Measurements from ENCODE around the gene TCHP.

DNA sequence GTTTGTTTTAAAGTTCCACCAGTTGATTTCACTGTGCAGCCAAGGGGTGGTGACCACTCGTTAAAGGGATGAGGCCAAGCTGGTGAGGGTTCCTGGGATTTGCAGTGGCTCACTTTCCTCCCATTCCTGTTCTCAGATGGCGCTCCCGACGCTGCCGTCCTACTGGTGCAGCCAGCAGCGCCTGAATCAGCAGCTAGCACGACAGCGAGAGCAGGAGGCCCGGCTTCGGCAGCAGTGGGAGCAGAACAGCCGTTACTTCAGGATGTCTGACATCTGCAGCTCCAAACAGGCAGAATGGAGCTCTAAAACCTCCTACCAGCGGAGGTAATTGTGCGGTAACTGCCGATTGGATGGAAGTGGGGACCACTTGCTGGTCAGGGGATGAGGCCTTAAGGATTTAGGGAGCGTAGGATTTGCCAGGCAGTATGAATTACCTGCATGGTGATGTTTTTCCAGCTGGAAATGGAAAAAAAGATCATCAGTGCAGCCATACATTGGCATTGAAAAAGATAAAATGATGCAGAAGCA is 2.9 kb downstream of the TCHP start:
- TF ChIP-seq, protein P1, sequence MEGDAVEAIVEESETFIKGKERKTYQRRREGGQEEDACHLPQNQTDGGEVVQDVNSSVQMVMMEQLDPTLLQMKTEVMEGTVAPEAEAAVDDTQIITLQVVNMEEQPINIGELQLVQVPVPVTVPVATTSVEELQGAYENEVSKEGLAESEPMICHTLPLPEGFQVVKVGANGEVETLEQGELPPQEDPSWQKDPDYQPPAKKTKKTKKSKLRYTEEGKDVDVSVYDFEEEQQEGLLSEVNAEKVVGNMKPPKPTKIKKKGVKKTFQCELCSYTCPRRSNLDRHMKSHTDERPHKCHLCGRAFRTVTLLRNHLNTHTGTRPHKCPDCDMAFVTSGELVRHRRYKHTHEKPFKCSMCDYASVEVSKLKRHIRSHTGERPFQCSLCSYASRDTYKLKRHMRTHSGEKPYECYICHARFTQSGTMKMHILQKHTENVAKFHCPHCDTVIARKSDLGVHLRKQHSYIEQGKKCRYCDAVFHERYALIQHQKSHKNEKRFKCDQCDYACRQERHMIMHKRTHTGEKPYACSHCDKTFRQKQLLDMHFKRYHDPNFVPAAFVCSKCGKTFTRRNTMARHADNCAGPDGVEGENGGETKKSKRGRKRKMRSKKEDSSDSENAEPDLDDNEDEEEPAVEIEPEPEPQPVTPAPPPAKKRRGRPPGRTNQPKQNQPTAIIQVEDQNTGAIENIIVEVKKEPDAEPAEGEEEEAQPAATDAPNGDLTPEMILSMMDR (IDR thresholded peaks at IDR 0.05) = no peak
- TF ChIP-seq POLR2AphosphoS5 (IDR thresholded peaks at IDR 0.05) = no peak
- no peak for TF ChIP-seq EP300 (IDR thresholded peaks at IDR 0.05)

Measured in sigmoid colon (tissue), 4 donors.